Colonic mucosa (tissue), 4 donors: ENCODE results near the gene CASP8. TPM values are rescaled to one million over a fixed set of nuclear protein-coding genes. Genes with fewer than 3 reads are reported as not detected.
"Not testable (repeated sequence)": the region's sequence is repeated elsewhere in the genome, so short reads cannot be mapped to it uniquely, and the experiment has no call there.

Source experiments
- DNase-seq: peaks from one replicate; pipeline ENCODE4 v3.0.0-alpha.2; 2020
- H3K27ac ChIP-seq: fragments of 200-600 bp; one replicate; pipeline ENCODE4 v1.8.0; 2021
- H3K27me3 ChIP-seq: fragments of 200-600 bp; one replicate; pipeline ENCODE4 v1.8.0; 2021
- H3K36me3 ChIP-seq: fragments of 200-600 bp; one replicate; pipeline ENCODE4 v1.8.0; 2021
- H3K4me1 ChIP-seq: fragments of 200-600 bp; one replicate; pipeline ENCODE4 v1.8.0; 2021; ENCODE audit warnings: mild to moderate bottlenecking
- H3K4me3 ChIP-seq: fragments of 200-600 bp; one replicate; pipeline ENCODE4 v1.8.0; 2021
- H3K9ac ChIP-seq, 2 donors: one replicate each; pipeline ENCODE4 v1.7.0; 2013; ENCODE audit warnings: control low read depth in 2 of 2, low read depth in 2 of 2, low read length in 2 of 2
- H3K9me3 ChIP-seq: fragments of 200-600 bp; one replicate; pipeline ENCODE4 v1.8.0; 2021
- CTCF ChIP-seq: fragments of 200-600 bp; IDR thresholded peaks from one replicate; pipeline ENCODE4 v1.8.0; 2022; ENCODE audit warnings: antibody characterized with exemption, mild to moderate bottlenecking
- intact Hi-C: fragments of 100-400 bp; cut with DNase I; formaldehyde crosslinking; loops from one replicate; pipeline ENCODE4 v1.14.1; 2022
- total RNA-seq, 2 donors: library from RNA; stranded (reverse); fragmentation: NEBNext Ultra II Directional in 1 of 2; extraction: Animal tissue kit (Norgen Biotek cat#: 25700) in 1 of 2; gene quantifications; one replicate each; pipeline ENCODE4 v1.2.1, GENCODE V29; 2021
- donor health status: healthy.
- donor health status: DM: no; HTN: no; CAD: no.
- donor health status: DM: no; HTN: no; CAD: no.

The CASP8 gene
- total RNA-seq, 2 donors from 2014 or later = 25.5 to 31.9 TPM

- no peak overlapping the region for H3K4me3 ChIP-seq
- H3K36me3 ChIP-seq = peaks cover 7% of the 10 kb centered on the region
- H3K9ac ChIP-seq = no peak overlapping the region
- intact Hi-C loops = no loop called here
- H3K27ac ChIP-seq = no peak overlapping the region
- no peaks in the 10 kb centered on the region for H3K27me3 ChIP-seq
- no peak for TF ChIP-seq CTCF
- no peak for DNase-seq
- no peaks in the 10 kb centered on the region for H3K9me3 ChIP-seq
- no peaks in the 10 kb centered on the region for H3K4me1 ChIP-seq
Observed at GRCh38 chr2:201280191-201281040, 20.1 kb downstream of the CASP8 start.

DNA sequence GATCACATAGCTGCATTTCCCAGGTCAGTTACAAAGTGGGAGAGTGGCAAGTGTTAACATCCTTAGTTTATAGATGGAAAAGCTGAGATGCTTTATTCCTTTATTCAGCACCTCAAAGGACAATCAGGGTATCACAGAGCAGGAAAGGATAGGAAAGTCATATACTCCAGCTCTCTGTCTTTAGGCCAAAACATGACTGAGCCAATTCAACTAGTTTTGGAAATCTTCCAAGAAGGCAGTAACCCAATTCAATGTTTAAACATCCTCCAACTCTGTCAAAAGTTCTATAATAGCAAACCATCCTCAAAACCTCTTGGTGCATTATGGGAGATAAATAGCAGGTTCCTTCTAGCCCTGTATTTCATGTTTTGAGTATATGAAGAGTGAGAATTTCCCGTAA is 25.2 kb downstream of the CASP8 start:
- intact Hi-C loops = no loop called here
- H3K36me3 ChIP-seq = peaks cover 3% of the 10 kb centered on the region

GRCh38 chr2:201290457-201291148 is 30.3 kb downstream of the CASP8 start:
- DNase-seq, H3K4me3 ChIP-seq, H3K27me3 ChIP-seq, H3K4me1 ChIP-seq, H3K36me3 ChIP-seq, H3K9ac ChIP-seq, H3K9me3 ChIP-seq, H3K27ac ChIP-seq, intact Hi-C loops: not testable (repeated sequence)

More for the DNA sequence above, 25.2 kb downstream of the CASP8 start:
- Histone ChIP-seq H3K4me3 (no peak overlapping the region), H3K4me1 (no peaks in the 10 kb centered on the region), H3K27ac (no peak overlapping the region), H3K9me3 (no peaks in the 10 kb centered on the region), H3K27me3 (no peaks in the 10 kb centered on the region), H3K9ac (no peak overlapping the region)
- no peak for DNase-seq
- no peak for TF ChIP-seq CTCF

DNA sequence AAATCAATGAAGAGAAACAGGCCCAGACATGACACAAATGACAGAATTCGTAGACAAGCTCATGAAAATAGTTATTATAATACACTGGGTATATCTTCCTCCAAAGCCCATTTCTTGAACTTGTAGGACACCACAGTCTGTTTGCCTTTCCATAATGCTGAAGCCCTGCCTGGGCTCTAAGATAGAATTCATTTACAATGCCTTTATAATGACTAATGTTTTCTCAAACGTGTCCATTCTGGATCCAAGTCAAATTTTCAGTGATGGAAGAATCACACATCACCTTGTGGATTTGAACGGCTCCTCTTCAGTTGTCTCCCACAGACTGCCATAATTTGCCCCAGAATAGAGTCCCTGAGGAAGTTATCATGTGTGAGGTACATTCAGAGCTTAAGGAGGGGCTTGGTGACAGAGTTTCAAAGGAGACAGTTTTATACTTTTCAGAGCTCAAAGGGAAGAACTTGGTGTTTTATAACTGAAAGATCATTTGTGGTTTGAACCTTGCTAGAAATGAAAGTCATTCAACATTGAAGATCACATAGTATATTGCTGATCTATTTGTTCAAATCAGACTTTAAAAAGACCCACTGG is 38.2 kb downstream of the CASP8 start:
- Histone ChIP-seq H3K27me3 (no peaks in the 10 kb centered on the region), H3K36me3 (no peaks in the 10 kb centered on the region), H3K9me3 (no peaks in the 10 kb centered on the region), H3K4me3 (no peak overlapping the region), H3K27ac (no peak overlapping the region), H3K9ac (no peak overlapping the region), H3K4me1 (no peaks in the 10 kb centered on the region)
- intact Hi-C loops = no loop called here
- no peak for DNase-seq
- TF ChIP-seq CTCF = no peak

- H3K4me3 ChIP-seq, H3K4me1 ChIP-seq, intact Hi-C loops, H3K27me3 ChIP-seq, DNase-seq, H3K27ac ChIP-seq, H3K9ac ChIP-seq, H3K36me3 ChIP-seq, H3K9me3 ChIP-seq: not testable (repeated sequence)
Observed at GRCh38 chr2:201299929-201300328, 39.6 kb downstream of the CASP8 start.

DNA sequence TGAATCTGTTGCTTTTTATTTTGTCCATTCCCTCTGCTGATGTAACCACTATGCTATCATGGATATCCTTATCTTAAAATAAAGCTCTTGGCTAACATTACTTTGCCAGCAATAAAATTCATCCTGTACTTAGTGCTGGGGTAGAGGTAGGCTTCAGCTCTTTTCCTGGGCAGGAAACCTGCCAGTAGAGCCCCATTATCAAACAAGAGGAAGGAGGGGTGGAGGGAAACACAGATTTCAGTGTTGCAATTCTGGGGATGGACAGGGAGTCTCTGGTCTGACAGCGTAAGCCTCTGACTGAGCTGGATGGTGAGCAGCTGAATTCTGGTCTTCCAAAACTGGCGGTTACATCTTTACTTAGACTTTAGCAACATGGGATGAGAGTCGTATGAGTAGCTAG is 47.5 kb downstream of the CASP8 start:
- no peaks in the 10 kb centered on the region for H3K36me3 ChIP-seq
- no peaks in the 10 kb centered on the region for H3K27me3 ChIP-seq
- no peak overlapping the region for H3K9ac ChIP-seq
- H3K27ac ChIP-seq = no peak overlapping the region
- H3K4me3 ChIP-seq = no peak overlapping the region
- no peak for DNase-seq
- H3K4me1 ChIP-seq = no peaks in the 10 kb centered on the region
- intact Hi-C loops = no loop called here
- H3K9me3 ChIP-seq = no peaks in the 10 kb centered on the region
- TF ChIP-seq CTCF = no peak
